PC-3 (cell line): ENCODE results near the gene WRNIP1. TPM values are rescaled to one million over a fixed set of nuclear protein-coding genes. Genes with fewer than 3 reads are reported as not detected.

Source experiments
- ATAC-seq: fragments of 200-7000 bp; cut with Tn5 transposase; 2 replicates; pipeline ENCODE4 v1.9.1; 2020; ENCODE audit warnings: mild to moderate bottlenecking, moderate library complexity
- BruUV-seq: library from RNA; stranded (reverse); fragments of 400-500 nt; replicated peaks from 2 replicates; lab custom pipeline; 2021; lab: Mats Ljungman, UMichigan
- CTCF ChIA-PET: fragments of 300-600 bp; sonication (Branson Sonifier 250); formaldehyde crosslinking; loops from one replicate; lab custom pipeline; 2022; ENCODE audit warnings: antibody characterized with exemption; lab: Charles Lee
- POLR2A ChIA-PET: fragments of 300-600 bp; sonication (Branson Sonifier 250); formaldehyde crosslinking; loops from one replicate; lab custom pipeline; 2022; ENCODE audit warnings: antibody characterized with exemption; ENCODE audit not compliant: unreplicated experiment; lab: Charles Lee
- DNase-seq: peaks from one replicate; pipeline ENCODE4 v3.0.0-alpha.2; 2015
- H2AFZ ChIP-seq: fragments of 300-600 bp; sonication (generic); 2 replicates; pipeline ENCODE4 v1.6.0; 2016; ENCODE audit warnings: antibody characterized with exemption, low read length
- H3F3A ChIP-seq: fragments of 300-600 bp; sonication (generic); one replicate; pipeline ENCODE4 v1.6.0; 2017; ENCODE audit warnings: antibody characterized with exemption, low read length, control low read depth, mild to moderate bottlenecking; ENCODE audit not compliant: unreplicated experiment
- H3K27ac ChIP-seq: fragments of 300-600 bp; sonication (generic); 2 replicates; pipeline ENCODE4 v1.5.1; 2016; ENCODE audit warnings: mild to moderate bottlenecking, low read length
- H3K27me3 ChIP-seq: fragments of 300-600 bp; sonication (generic); 2 replicates; pipeline ENCODE4 v1.6.1; 2016; ENCODE audit warnings: low read length, mixed read lengths
- H3K36me3 ChIP-seq: fragments of 300-600 bp; sonication (generic); 2 replicates; pipeline ENCODE4 v1.6.1; 2016; ENCODE audit warnings: low read depth, mixed run types, low read length, mixed read lengths
- H3K4me1 ChIP-seq: fragments of 300-600 bp; sonication (generic); 2 replicates; pipeline ENCODE4 v1.5.1; 2016; ENCODE audit warnings: low read length; ENCODE audit not compliant: insufficient read depth
- H3K4me2 ChIP-seq: fragments of 300-600 bp; sonication (generic); 2 replicates; pipeline ENCODE4 v1.6.0; 2016; ENCODE audit warnings: low read length
- H3K4me3 ChIP-seq: fragments of 300-600 bp; sonication (generic); 2 replicates; pipeline ENCODE4 v1.5.1; 2016; ENCODE audit warnings: mild to moderate bottlenecking, low read length, mixed read lengths
- H3K79me2 ChIP-seq: fragments of 300-600 bp; sonication (generic); 2 replicates; pipeline ENCODE4 v1.6.1; 2017; ENCODE audit warnings: low read length, mixed read lengths
- H3K9ac ChIP-seq: fragments of 300-600 bp; sonication (generic); 2 replicates; pipeline ENCODE4 v1.6.0; 2016; ENCODE audit warnings: mild to moderate bottlenecking, low read length
- H3K9me2 ChIP-seq: fragments of 300-600 bp; sonication (generic); replicated peaks from 2 replicates; pipeline ENCODE4 v1.6.1; 2016; ENCODE audit warnings: mixed run types, low read length, mixed read lengths
- H3K9me3 ChIP-seq: fragments of 300-600 bp; sonication (generic); 2 replicates; pipeline ENCODE4 v1.6.1; 2016; ENCODE audit warnings: low read length, mixed read lengths
- H4K20me1 ChIP-seq: fragments of 300-600 bp; sonication (generic); 2 replicates; pipeline ENCODE4 v1.6.1; 2016; ENCODE audit warnings: low read length, mixed read lengths
- EZH2 ChIP-seq: fragments of 300-600 bp; sonication (generic); IDR thresholded peaks from one replicate; pipeline ENCODE4 v1.6.1; 2017; ENCODE audit warnings: antibody characterized with exemption, mild to moderate bottlenecking, low read length; ENCODE audit not compliant: unreplicated experiment
- EZH2phosphoT487 ChIP-seq: fragments of 300-600 bp; sonication (generic); IDR thresholded peaks from 2 replicates; pipeline ENCODE4 v1.6.1; 2018; ENCODE audit warnings: mild to moderate bottlenecking, antibody characterized with exemption, low read length, borderline replicate concordance
- intact Hi-C: fragments of 100-400 bp; cut with micrococcal nuclease; formaldehyde crosslinking; loops from 2 replicates; pipeline ENCODE4 v1.9.0; 2023
- total RNA-seq: library from RNA; depleted of rRNA; stranded (reverse); fragments of >200 nt; gene quantifications from 2 replicates; pipeline ENCODE4 v1.2.3, GENCODE V29; 2014
- TF ChIP-seq, protein P1 (sequence below): fragments of 300-600 bp; sonication (generic); conservative IDR thresholded peaks from 2 replicates; pipeline ENCODE4 v1.5.1; 2017; ENCODE audit warnings: antibody characterized with exemption, low read depth, mild to moderate bottlenecking, low read length

WRNIP1 gene
- total RNA-seq, 1 experiment from 2014 or later, result 92.2 TPM

DNA sequence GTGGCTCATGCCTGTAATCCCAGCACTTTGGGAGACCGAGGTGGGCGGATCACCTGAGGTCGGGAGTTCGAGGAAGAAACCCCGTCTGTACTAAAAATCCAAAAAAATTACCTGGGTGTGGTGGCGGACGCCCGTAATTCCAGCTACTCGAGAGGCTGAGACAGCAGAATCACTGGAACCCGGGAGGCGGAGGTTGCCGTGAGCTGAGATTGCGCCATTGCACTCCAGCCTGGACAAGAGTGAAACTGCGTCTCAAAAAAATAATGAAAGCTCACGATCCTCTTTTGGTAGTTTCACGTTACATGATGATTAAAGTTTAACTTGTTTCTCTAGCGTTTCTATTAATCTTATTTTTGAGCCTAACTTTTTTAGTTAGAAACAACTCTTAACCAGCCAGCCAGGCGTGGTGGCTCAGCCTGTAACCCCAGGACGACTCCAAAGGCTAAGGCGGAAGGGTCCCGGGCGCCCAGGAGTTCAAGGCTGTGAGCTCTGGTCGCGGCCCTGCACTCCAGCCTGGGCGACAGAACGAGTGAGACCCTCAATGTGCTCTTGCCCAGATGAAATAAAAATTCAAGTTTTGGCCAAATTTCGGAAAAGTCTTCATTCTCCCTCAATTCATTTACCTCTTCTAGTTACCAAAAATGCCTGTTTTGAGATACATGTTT, 1.2 kb upstream of the WRNIP1 start:
- intact Hi-C loops, result no loop called here
- Histone ChIP-seq H4K20me1 (peaks cover 28% of the 10 kb centered on the region), H3K4me2 (peak overlapping the region; percentile 85), H3K4me1 (peaks cover 37% of the 10 kb centered on the region), H3K9me3 (no peaks in the 10 kb centered on the region), H3K9ac (peak overlapping the region; percentile 72; the same call in 1 of the 2 replicates), H3K9me2 (no peaks in the 10 kb centered on the region), H3K4me3 (peak overlapping the region; percentile 70), H3F3A (no peaks in the 10 kb centered on the region), H2AFZ (peak overlapping the region; percentile 80), H3K79me2 (peaks cover 34% of the 10 kb centered on the region), H3K27ac (peak overlapping the region; percentile 61; the same call in 1 of the 2 replicates), H3K27me3 (no peaks in the 10 kb centered on the region), H3K36me3 (no peaks in the 10 kb centered on the region)
- DNase-seq (no peak), ATAC-seq (no peak)
- CTCF ChIA-PET, result no interaction called here
- BruUV-seq, result no TSS peak
- no peak for TF ChIP-seq EZH2phosphoT487
- TF ChIP-seq, protein P1, sequence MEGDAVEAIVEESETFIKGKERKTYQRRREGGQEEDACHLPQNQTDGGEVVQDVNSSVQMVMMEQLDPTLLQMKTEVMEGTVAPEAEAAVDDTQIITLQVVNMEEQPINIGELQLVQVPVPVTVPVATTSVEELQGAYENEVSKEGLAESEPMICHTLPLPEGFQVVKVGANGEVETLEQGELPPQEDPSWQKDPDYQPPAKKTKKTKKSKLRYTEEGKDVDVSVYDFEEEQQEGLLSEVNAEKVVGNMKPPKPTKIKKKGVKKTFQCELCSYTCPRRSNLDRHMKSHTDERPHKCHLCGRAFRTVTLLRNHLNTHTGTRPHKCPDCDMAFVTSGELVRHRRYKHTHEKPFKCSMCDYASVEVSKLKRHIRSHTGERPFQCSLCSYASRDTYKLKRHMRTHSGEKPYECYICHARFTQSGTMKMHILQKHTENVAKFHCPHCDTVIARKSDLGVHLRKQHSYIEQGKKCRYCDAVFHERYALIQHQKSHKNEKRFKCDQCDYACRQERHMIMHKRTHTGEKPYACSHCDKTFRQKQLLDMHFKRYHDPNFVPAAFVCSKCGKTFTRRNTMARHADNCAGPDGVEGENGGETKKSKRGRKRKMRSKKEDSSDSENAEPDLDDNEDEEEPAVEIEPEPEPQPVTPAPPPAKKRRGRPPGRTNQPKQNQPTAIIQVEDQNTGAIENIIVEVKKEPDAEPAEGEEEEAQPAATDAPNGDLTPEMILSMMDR, result no peak
- TF ChIP-seq EZH2, result no peak
- POLR2A ChIA-PET, result no interaction called here

DNA sequence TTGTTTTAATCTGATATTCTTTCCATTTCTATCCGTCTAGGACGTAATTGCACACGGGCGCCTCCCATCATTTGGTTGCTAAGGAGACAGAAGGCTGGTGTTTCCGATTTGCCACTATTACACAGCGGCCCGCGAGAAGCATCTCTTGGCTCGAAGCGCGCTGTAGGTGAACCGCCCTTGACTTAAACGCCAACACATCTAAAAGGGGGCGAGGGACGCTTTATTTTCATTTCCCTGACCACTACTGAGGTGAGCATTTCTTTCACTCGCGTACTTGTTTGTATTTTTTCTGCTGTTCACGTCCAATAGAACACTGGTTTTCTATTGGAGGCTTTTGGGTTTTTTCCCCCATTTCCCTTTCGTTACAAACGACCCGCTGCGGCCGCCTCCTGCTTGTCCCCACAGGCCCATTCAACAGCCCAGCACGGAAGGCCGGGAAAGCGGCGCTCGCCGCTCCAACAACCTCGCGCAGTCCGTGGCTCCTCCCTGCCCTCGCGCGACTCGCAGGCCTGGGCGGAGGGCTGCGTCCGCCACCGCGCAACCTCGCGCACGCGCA, 505 bp upstream of the WRNIP1 start:
- H4K20me1 ChIP-seq, result peaks cover 33% of the 10 kb centered on the region
- DNase-seq (peak; percentile 56), ATAC-seq (peak; percentile 81)
- H3K27me3 ChIP-seq, result no peaks in the 10 kb centered on the region
- no peaks in the 10 kb centered on the region for H3K9me2 ChIP-seq
- peak overlapping the region; percentile 80 for H2AFZ ChIP-seq
- no peaks in the 10 kb centered on the region; the same call in 1 of the 2 replicates for H3K36me3 ChIP-seq
- CTCF ChIA-PET, result interaction anchor here (0.6 kb wide), 1 partner anchor 134 kb away, joined by 10 read pairs; no protein-coding TSS in a partner anchor
- H3K4me2 ChIP-seq, result peak overlapping the region; percentile 85
- H3K79me2 ChIP-seq, result peaks cover 41% of the 10 kb centered on the region
- TSS peak; percentile 94 for BruUV-seq
- H3K9me3 ChIP-seq, result no peaks in the 10 kb centered on the region
- peak overlapping the region; percentile 70 for H3K4me3 ChIP-seq
- TF ChIP-seq EZH2, result no peak
- no peak for TF ChIP-seq EZH2phosphoT487
- TF ChIP-seq, protein P1, result no peak
- peaks cover 39% of the 10 kb centered on the region for H3K4me1 ChIP-seq
- POLR2A ChIA-PET, result no interaction called here
- no peaks in the 10 kb centered on the region for H3F3A ChIP-seq
- H3K27ac ChIP-seq, result peak overlapping the region; percentile 61
- intact Hi-C loops, result no loop called here
- peak overlapping the region; percentile 72 for H3K9ac ChIP-seq
